K562 (cell line): Measurements from ENCODE around the gene ITK.

Experiments
- BRF1 ChIP-seq: IDR thresholded peaks from 3 replicates; pipeline ENCODE4 v1.6.1; 2011; ENCODE audit warnings: borderline replicate concordance, mild to moderate bottlenecking; ENCODE audit not compliant: insufficient read length; ENCODE audit errors: extremely low read depth
- CAMTA2 ChIP-seq: fragments of 250-450 bp; sonication (Bioruptor Pico); conservative IDR thresholded peaks from 2 replicates; pipeline ENCODE4 v1.5.1; 2022
- GABPA ChIP-seq: fragments of 200-800 bp; sonication (Bioruptor generic); conservative IDR thresholded peaks from 2 replicates; pipeline ENCODE4 v1.6.1; 2016; ENCODE audit warnings: low read depth, missing genetic modification characterization, missing compliant biosample characterization
- JUN ChIP-seq, 2 experiments: sonication (generic) in 1 of 2; formaldehyde crosslinking in 1 of 2; IDR thresholded peaks; 2 replicates each; pipeline versions ENCODE4 v1.6.1 to v1.8.0; 2012 to 2022; ENCODE audit warnings: borderline replicate concordance in 2 of 2, mild to moderate bottlenecking in 2 of 2, improper control_type of control experiment in 1 of 2, low read depth in 1 of 2, low read length in 1 of 2, missing genetic modification reagents in 1 of 2
- KLF6 ChIP-seq: fragments of 250-450 bp; sonication (Bioruptor Pico); IDR thresholded peaks from 2 replicates; pipeline ENCODE4 v1.4.0; 2020; ENCODE audit warnings: mild to moderate bottlenecking, moderate library complexity, borderline replicate concordance
- LCOR ChIP-seq: sonication (generic); formaldehyde crosslinking; IDR thresholded peaks from 2 replicates; pipeline ENCODE4 v1.8.0; 2022; ENCODE audit warnings: mild to moderate bottlenecking, missing genetic modification reagents
- MAFG ChIP-seq: fragments of 450-650 bp; conservative IDR thresholded peaks from 2 replicates; pipeline ENCODE4 v1.6.1; 2016; ENCODE audit warnings: missing genetic modification characterization, missing compliant biosample characterization
- POLR2AphosphoS2 ChIP-seq: IDR thresholded peaks from 2 replicates; pipeline ENCODE4 v1.6.1; 2012; ENCODE audit warnings: low read length, improper control_type of control experiment
- POLR2AphosphoS5 ChIP-seq: IDR thresholded peaks from 2 replicates; pipeline ENCODE4 v1.6.1; 2011; ENCODE audit warnings: mild to moderate bottlenecking, low read depth, low read length, moderate library complexity; ENCODE audit not compliant: control insufficient read depth, insufficient read depth
- RAD21 ChIP-seq, 2 experiments: fragments of 250-450 bp in 1 of 2; fragments of 450-650 bp in 1 of 2; sonication (Bioruptor Pico) in 1 of 2; formaldehyde crosslinking in 1 of 2; IDR thresholded peaks in 1 of 2; conservative IDR thresholded peaks in 1 of 2; 2 replicates each; pipeline versions ENCODE4 v1.4.0 to v1.8.0; 2020 to 2022; ENCODE audit warnings: mild to moderate bottlenecking in 2 of 2, moderate library complexity in 1 of 2
- TARDBP ChIP-seq: fragments of 450-650 bp; IDR thresholded peaks from 2 replicates; pipeline ENCODE4 v1.6.1; 2016
- ZNF134 ChIP-seq: fragments of 250-450 bp; sonication (Bioruptor Pico); conservative IDR thresholded peaks from 2 replicates; pipeline ENCODE4 v1.4.0; 2020
- ZNF76 ChIP-seq: fragments of 250-450 bp; sonication (Bioruptor Pico); IDR thresholded peaks from 2 replicates; pipeline ENCODE4 v1.4.0; 2020; ENCODE audit warnings: mild to moderate bottlenecking, moderate library complexity, borderline replicate concordance
- TF ChIP-seq, protein P1 (sequence below), 3 experiments: IDR thresholded peaks in 2 of 3; conservative IDR thresholded peaks in 1 of 3; 2 replicates each; pipeline ENCODE4 v1.5.1; 2011 to 2012; ENCODE audit warnings: low read length in 3 of 3, mild to moderate bottlenecking in 3 of 3, control low read depth in 2 of 3, improper control_type of control experiment in 1 of 3, inconsistent platforms in 1 of 3, low read depth in 1 of 3, mixed read lengths in 1 of 3, moderate library complexity in 1 of 3; ENCODE audit not compliant: insufficient read depth in 2 of 3

- TF ChIP-seq CAMTA2 (CRISPR knock-in tag), result no peak
- no peak for TF ChIP-seq LCOR (CRISPR knock-in tag)
- no peak for TF ChIP-seq TARDBP
- TF ChIP-seq JUN (IDR thresholded peaks at IDR 0.05; ENCODE audit: borderline replicate concordance, low read depth, low read length), result no peak
- TF ChIP-seq JUN (CRISPR knock-in tag; IDR thresholded peaks at IDR 0.05; ENCODE audit: borderline replicate concordance), result no peak
- TF ChIP-seq POLR2AphosphoS2, result no peak
- no peak for TF ChIP-seq MAFG (tag)
- TF ChIP-seq GABPA (tag), result no peak
- no peak for TF ChIP-seq ZNF134 (CRISPR knock-in tag)
- TF ChIP-seq, protein P1, sequence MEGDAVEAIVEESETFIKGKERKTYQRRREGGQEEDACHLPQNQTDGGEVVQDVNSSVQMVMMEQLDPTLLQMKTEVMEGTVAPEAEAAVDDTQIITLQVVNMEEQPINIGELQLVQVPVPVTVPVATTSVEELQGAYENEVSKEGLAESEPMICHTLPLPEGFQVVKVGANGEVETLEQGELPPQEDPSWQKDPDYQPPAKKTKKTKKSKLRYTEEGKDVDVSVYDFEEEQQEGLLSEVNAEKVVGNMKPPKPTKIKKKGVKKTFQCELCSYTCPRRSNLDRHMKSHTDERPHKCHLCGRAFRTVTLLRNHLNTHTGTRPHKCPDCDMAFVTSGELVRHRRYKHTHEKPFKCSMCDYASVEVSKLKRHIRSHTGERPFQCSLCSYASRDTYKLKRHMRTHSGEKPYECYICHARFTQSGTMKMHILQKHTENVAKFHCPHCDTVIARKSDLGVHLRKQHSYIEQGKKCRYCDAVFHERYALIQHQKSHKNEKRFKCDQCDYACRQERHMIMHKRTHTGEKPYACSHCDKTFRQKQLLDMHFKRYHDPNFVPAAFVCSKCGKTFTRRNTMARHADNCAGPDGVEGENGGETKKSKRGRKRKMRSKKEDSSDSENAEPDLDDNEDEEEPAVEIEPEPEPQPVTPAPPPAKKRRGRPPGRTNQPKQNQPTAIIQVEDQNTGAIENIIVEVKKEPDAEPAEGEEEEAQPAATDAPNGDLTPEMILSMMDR (IDR thresholded peaks at IDR 0.05 in 2 of 3, conservative IDR thresholded peaks at IDR 0.05 in 1 of 3; ENCODE audit: insufficient read depth in 2 of 3, low read depth in 1 of 3, low read length in 3 of 3), result no peak
- no peak for TF ChIP-seq KLF6
- TF ChIP-seq BRF1, result no peak
- TF ChIP-seq RAD21 (CRISPR knock-in tag; conservative IDR thresholded peaks at IDR 0.05 in 1 of 2, IDR thresholded peaks at IDR 0.05 in 1 of 2), result no peak
- no peak for TF ChIP-seq POLR2AphosphoS5
- TF ChIP-seq ZNF76 (CRISPR knock-in tag), result no peak
These were observed at the start of gene ITK for GRCh38 chr5:157180374-157181264.
